ENCODE measurements around the gene DMRT2. TPM values are rescaled to one million over a fixed set of nuclear protein-coding genes. Genes with fewer than 3 reads are reported as not detected.

DMRT2 gene
- total RNA-seq, 2 experiments from 2014 or later = not detected

- DNase-seq = no peak
- H3K4me3 Mint-ChIP-seq = no peak overlapping the region
- ATAC-seq = no peak
- no peaks in the 10 kb centered on the region for H3K9me3 Mint-ChIP-seq (ENCODE audit: low read depth)
- no peaks in the 10 kb centered on the region for H3K4me1 Mint-ChIP-seq
- H3K27me3 Mint-ChIP-seq = peaks cover 17% of the 10 kb centered on the region
- CTCF ChIA-PET = no interaction called here
- H3K27ac Mint-ChIP-seq = no peak overlapping the region
- no peaks in the 10 kb centered on the region for H3K36me3 Mint-ChIP-seq
Measured at GRCh38 chr9:1085086-1085485, 34.9 kb downstream of the DMRT2 start.

DNA sequence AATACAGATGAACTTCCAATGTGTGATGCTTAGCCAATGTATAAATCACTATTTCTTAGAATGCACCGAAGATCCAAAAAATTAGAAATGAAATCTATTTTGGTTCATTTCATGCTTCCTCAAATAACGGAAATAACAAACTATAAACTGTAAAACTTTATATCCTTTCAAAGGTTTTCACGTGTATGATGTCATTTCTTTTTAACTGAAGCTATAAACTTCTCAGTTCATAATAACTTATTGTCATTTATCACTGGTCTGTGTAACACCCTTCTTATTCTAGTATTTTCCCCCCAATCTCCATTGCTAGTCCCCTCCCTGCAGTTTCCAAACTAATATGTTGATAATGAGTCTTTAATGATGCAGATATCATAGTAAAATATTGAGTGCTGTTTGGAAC lies 36.4 kb downstream of the DMRT2 start:
- no peak for DNase-seq
- no peak for ATAC-seq
- H3K4me1 Mint-ChIP-seq = no peaks in the 10 kb centered on the region
- H3K9me3 Mint-ChIP-seq (ENCODE audit: low read depth) = no peaks in the 10 kb centered on the region
- H3K27me3 Mint-ChIP-seq = peaks cover 17% of the 10 kb centered on the region
- CTCF ChIA-PET = no interaction called here
- H3K36me3 Mint-ChIP-seq = no peaks in the 10 kb centered on the region
- no peak overlapping the region for H3K27ac Mint-ChIP-seq
- no peak overlapping the region for H3K4me3 Mint-ChIP-seq

GRCh38 chr9:1087120-1087881 lies 37.1 kb downstream of the DMRT2 start:
- H3K27me3 Mint-ChIP-seq = peaks cover 17% of the 10 kb centered on the region
- no peak overlapping the region for H3K27ac Mint-ChIP-seq
- no peaks in the 10 kb centered on the region for H3K4me1 Mint-ChIP-seq
- ATAC-seq (no peak), DNase-seq (no peak)
- CTCF ChIA-PET = no interaction called here
- no peak overlapping the region for H3K4me3 Mint-ChIP-seq
- H3K9me3 Mint-ChIP-seq (ENCODE audit: low read depth) = no peaks in the 10 kb centered on the region
- no peaks in the 10 kb centered on the region for H3K36me3 Mint-ChIP-seq

- H3K4me1 Mint-ChIP-seq = no peaks in the 10 kb centered on the region
- H3K36me3 Mint-ChIP-seq = no peaks in the 10 kb centered on the region
- DNase-seq = no peak
- no peak overlapping the region for H3K4me3 Mint-ChIP-seq
- no peak for ATAC-seq
- no peaks in the 10 kb centered on the region for H3K9me3 Mint-ChIP-seq (ENCODE audit: low read depth)
- CTCF ChIA-PET = no interaction called here
- no peak overlapping the region for H3K27ac Mint-ChIP-seq
- H3K27me3 Mint-ChIP-seq = no peaks in the 10 kb centered on the region
Measured at GRCh38 chr9:1094749-1095148, 44.6 kb downstream of the DMRT2 start.

- ATAC-seq = no peak
- Mint-ChIP-seq H3K4me1 (no peaks in the 10 kb centered on the region), H3K36me3 (no peaks in the 10 kb centered on the region), H3K27ac (no peak overlapping the region), H3K9me3 (ENCODE audit: low read depth) (no peaks in the 10 kb centered on the region), H3K4me3 (no peak overlapping the region), H3K27me3 (peaks cover 4% of the 10 kb centered on the region)
- CTCF ChIA-PET = no interaction called here
- no peak for DNase-seq
Measured at GRCh38 chr9:1096155-1096964, 46.2 kb downstream of the DMRT2 start.

GRCh38 chr9:1098551-1098950 lies 48.4 kb downstream of the DMRT2 start:
- peaks cover 4% of the 10 kb centered on the region for H3K27me3 Mint-ChIP-seq
- no peaks in the 10 kb centered on the region for H3K4me1 Mint-ChIP-seq
- no peaks in the 10 kb centered on the region for H3K36me3 Mint-ChIP-seq
- H3K4me3 Mint-ChIP-seq = no peak overlapping the region
- no peaks in the 10 kb centered on the region for H3K9me3 Mint-ChIP-seq (ENCODE audit: low read depth)
- H3K27ac Mint-ChIP-seq = no peak overlapping the region
- CTCF ChIA-PET = no interaction called here
- DNase-seq (no peak), ATAC-seq (no peak)

GRCh38 chr9:1100201-1100600 lies 50.0 kb downstream of the DMRT2 start:
- H3K4me3 Mint-ChIP-seq = no peak overlapping the region
- no peak for ATAC-seq
- no peaks in the 10 kb centered on the region for H3K9me3 Mint-ChIP-seq (ENCODE audit: low read depth)
- no peaks in the 10 kb centered on the region for H3K4me1 Mint-ChIP-seq
- CTCF ChIA-PET = no interaction called here
- H3K27me3 Mint-ChIP-seq = peaks cover 4% of the 10 kb centered on the region
- no peaks in the 10 kb centered on the region for H3K36me3 Mint-ChIP-seq
- DNase-seq = no peak
- H3K27ac Mint-ChIP-seq = no peak overlapping the region

- ATAC-seq (no peak), DNase-seq (no peak)
- H3K9me3 Mint-ChIP-seq (ENCODE audit: low read depth) = no peaks in the 10 kb centered on the region
- no peaks in the 10 kb centered on the region for H3K4me1 Mint-ChIP-seq
- H3K27me3 Mint-ChIP-seq = peaks cover 4% of the 10 kb centered on the region
- no peak overlapping the region for H3K4me3 Mint-ChIP-seq
- H3K36me3 Mint-ChIP-seq = no peaks in the 10 kb centered on the region
- CTCF ChIA-PET = no interaction called here
- no peak overlapping the region for H3K27ac Mint-ChIP-seq
Measured at GRCh38 chr9:1100945-1101344, 50.8 kb downstream of the DMRT2 start.

- Mint-ChIP-seq H3K4me1 (no peaks in the 10 kb centered on the region), H3K36me3 (no peaks in the 10 kb centered on the region), H3K27ac (no peak overlapping the region), H3K4me3 (no peak overlapping the region), H3K27me3 (peaks cover 4% of the 10 kb centered on the region), H3K9me3 (ENCODE audit: low read depth) (peaks cover 3% of the 10 kb centered on the region)
- no peak for DNase-seq
- no peak for ATAC-seq
- CTCF ChIA-PET = no interaction called here
Measured at GRCh38 chr9:1101846-1102641, 51.9 kb downstream of the DMRT2 start.

- H3K4me1 Mint-ChIP-seq = no peaks in the 10 kb centered on the region
- DNase-seq (no peak), ATAC-seq (no peak)
- peaks cover 3% of the 10 kb centered on the region for H3K9me3 Mint-ChIP-seq (ENCODE audit: low read depth)
- H3K27me3 Mint-ChIP-seq = peaks cover 4% of the 10 kb centered on the region
- H3K4me3 Mint-ChIP-seq = no peak overlapping the region
- H3K36me3 Mint-ChIP-seq = no peaks in the 10 kb centered on the region
- no peak overlapping the region for H3K27ac Mint-ChIP-seq
- CTCF ChIA-PET = no interaction called here
Measured at GRCh38 chr9:1102642-1102970, 52.4 kb downstream of the DMRT2 start.

Other genes starting within 250 kb of the DMRT2 start
- under 1 TPM in 1 of 2 experiments, not detected in 1; 0.21 TPM for gene DMRT1, start 208.7 kb upstream of the DMRT2 start, total RNA-seq
- gene DMRT3, start 73.7 kb upstream of the DMRT2 start, total RNA-seq = not detected